Loucy (cell line): Measurements from ENCODE around the gene NKAIN2.

ENCODE experiments used
- H2AFZ ChIP-seq: fragments of 200-600 bp; sonication (generic); 2 replicates; pipeline ENCODE4 v1.6.0; 2016; ENCODE audit warnings: antibody characterized with exemption, mild to moderate bottlenecking, low read length, moderate library complexity
- H3F3A ChIP-seq: fragments of 200-600 bp; 2 replicates; pipeline ENCODE4 v1.6.0; 2016; ENCODE audit warnings: antibody characterized with exemption, low read depth, mild to moderate bottlenecking
- H3K27me3 ChIP-seq: fragments of 200-600 bp; sonication (generic); 2 replicates; pipeline ENCODE4 v1.6.1; 2014; ENCODE audit warnings: low read length, mild to moderate bottlenecking; ENCODE audit not compliant: insufficient read depth, poor library complexity, severe bottlenecking
- H3K36me3 ChIP-seq: fragments of 200-600 bp; sonication (generic); 2 replicates; pipeline ENCODE4 v1.6.1; 2016; ENCODE audit warnings: low read length; ENCODE audit not compliant: insufficient read depth
- H3K4me1 ChIP-seq: fragments of 200-600 bp; sonication (generic); 2 replicates; pipeline ENCODE4 v1.5.1; 2014; ENCODE audit warnings: low read length, mild to moderate bottlenecking; ENCODE audit not compliant: insufficient read depth, poor library complexity, severe bottlenecking
- H3K4me2 ChIP-seq: fragments of 200-600 bp; sonication (generic); 2 replicates; pipeline ENCODE4 v1.6.0; 2014; ENCODE audit warnings: antibody characterized with exemption, low read length, low read depth, mild to moderate bottlenecking; ENCODE audit not compliant: poor library complexity, severe bottlenecking
- H3K4me3 ChIP-seq: fragments of 200-600 bp; sonication (generic); 2 replicates; pipeline ENCODE4 v1.5.1; 2014; ENCODE audit warnings: low read length, mild to moderate bottlenecking, mixed read lengths; ENCODE audit not compliant: poor library complexity, severe bottlenecking
- H3K79me2 ChIP-seq: fragments of 200-600 bp; sonication (generic); 2 replicates; pipeline ENCODE4 v1.6.1; 2014; ENCODE audit warnings: low read length; ENCODE audit not compliant: insufficient read depth
- H3K9ac ChIP-seq: fragments of 200-600 bp; sonication (generic); 2 replicates; pipeline ENCODE4 v1.6.0; 2014; ENCODE audit warnings: mild to moderate bottlenecking, low read depth, low read length, moderate library complexity; ENCODE audit not compliant: poor library complexity, severe bottlenecking
- H3K9me2 ChIP-seq: fragments of 200-600 bp; sonication (generic); replicated peaks from 2 replicates; pipeline ENCODE4 v1.6.1; 2016; ENCODE audit warnings: low read depth, low read length, mixed read lengths
- H3K9me3 ChIP-seq: fragments of 200-600 bp; sonication (generic); 2 replicates; pipeline ENCODE4 v1.6.1; 2014; ENCODE audit warnings: mild to moderate bottlenecking, antibody characterized with exemption, low read length, low read depth; ENCODE audit not compliant: insufficient read depth
- H4K20me1 ChIP-seq: fragments of 200-600 bp; sonication (generic); 2 replicates; pipeline ENCODE4 v1.6.0; 2014; ENCODE audit warnings: antibody characterized with exemption, low read length, mild to moderate bottlenecking; ENCODE audit not compliant: insufficient read depth, poor library complexity, severe bottlenecking
- EZH2phosphoT487 ChIP-seq: fragments of 200-600 bp; IDR thresholded peaks from 2 replicates; pipeline ENCODE4 v1.6.1; 2018; ENCODE audit warnings: antibody characterized with exemption, mild to moderate bottlenecking, moderate library complexity, borderline replicate concordance
- TF ChIP-seq, protein P1 (sequence below): fragments of 200-600 bp; sonication (generic); conservative IDR thresholded peaks from 2 replicates; pipeline ENCODE4 v1.5.1; 2014; ENCODE audit warnings: mild to moderate bottlenecking, antibody characterized with exemption, low read length

NKAIN2 gene

DNA sequence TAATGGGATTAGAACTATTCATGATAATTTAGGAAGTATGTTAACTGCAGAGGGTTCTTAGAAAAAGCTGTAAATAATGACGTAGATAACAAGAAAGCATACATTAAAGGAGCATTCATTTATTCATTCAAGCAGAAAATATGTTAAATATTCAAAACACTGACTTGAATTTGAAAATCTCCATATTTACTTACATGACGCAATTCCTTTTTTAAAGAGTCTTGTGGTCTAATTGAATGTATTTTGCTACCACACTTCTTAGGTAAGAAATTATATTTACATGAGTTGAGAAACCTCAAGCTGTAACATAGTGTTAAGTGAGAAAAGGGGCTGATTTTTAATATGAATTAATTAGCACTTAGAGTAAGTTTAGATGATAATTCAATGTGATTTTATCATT, 38.9 kb upstream of the NKAIN2 start:
- Histone ChIP-seq H2AFZ (no peak overlapping the region), H3F3A (no peaks in the 10 kb centered on the region), H3K9ac (no peak overlapping the region), H3K4me3 (no peak overlapping the region), H3K27me3 (no peaks in the 10 kb centered on the region), H3K4me2 (no peak overlapping the region), H3K9me2 (no peaks in the 10 kb centered on the region), H3K79me2 (no peaks in the 10 kb centered on the region), H3K9me3 (no peaks in the 10 kb centered on the region), H3K36me3 (no peaks in the 10 kb centered on the region), H3K4me1 (no peaks in the 10 kb centered on the region), H4K20me1 (no peaks in the 10 kb centered on the region)
- TF ChIP-seq, protein P1, sequence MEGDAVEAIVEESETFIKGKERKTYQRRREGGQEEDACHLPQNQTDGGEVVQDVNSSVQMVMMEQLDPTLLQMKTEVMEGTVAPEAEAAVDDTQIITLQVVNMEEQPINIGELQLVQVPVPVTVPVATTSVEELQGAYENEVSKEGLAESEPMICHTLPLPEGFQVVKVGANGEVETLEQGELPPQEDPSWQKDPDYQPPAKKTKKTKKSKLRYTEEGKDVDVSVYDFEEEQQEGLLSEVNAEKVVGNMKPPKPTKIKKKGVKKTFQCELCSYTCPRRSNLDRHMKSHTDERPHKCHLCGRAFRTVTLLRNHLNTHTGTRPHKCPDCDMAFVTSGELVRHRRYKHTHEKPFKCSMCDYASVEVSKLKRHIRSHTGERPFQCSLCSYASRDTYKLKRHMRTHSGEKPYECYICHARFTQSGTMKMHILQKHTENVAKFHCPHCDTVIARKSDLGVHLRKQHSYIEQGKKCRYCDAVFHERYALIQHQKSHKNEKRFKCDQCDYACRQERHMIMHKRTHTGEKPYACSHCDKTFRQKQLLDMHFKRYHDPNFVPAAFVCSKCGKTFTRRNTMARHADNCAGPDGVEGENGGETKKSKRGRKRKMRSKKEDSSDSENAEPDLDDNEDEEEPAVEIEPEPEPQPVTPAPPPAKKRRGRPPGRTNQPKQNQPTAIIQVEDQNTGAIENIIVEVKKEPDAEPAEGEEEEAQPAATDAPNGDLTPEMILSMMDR = no peak
- TF ChIP-seq EZH2phosphoT487 = no peak

GRCh38 chr6:123768921-123769320, 34.7 kb upstream of the NKAIN2 start:
- Histone ChIP-seq H3K4me1 (no peaks in the 10 kb centered on the region), H4K20me1 (no peaks in the 10 kb centered on the region), H3K79me2 (no peaks in the 10 kb centered on the region), H3K9ac (no peak overlapping the region), H2AFZ (no peak overlapping the region), H3K4me2 (no peak overlapping the region), H3K9me2 (no peaks in the 10 kb centered on the region), H3K4me3 (no peak overlapping the region), H3F3A (no peaks in the 10 kb centered on the region), H3K36me3 (no peaks in the 10 kb centered on the region), H3K9me3 (no peaks in the 10 kb centered on the region), H3K27me3 (no peaks in the 10 kb centered on the region)
- TF ChIP-seq EZH2phosphoT487 = no peak
- TF ChIP-seq, protein P1 = no peak

GRCh38 chr6:123769431-123769830, 34.2 kb upstream of the NKAIN2 start:
- no peaks in the 10 kb centered on the region for H3K4me1 ChIP-seq
- no peaks in the 10 kb centered on the region for H3K9me3 ChIP-seq
- H3K4me3 ChIP-seq = no peak overlapping the region
- H4K20me1 ChIP-seq = no peaks in the 10 kb centered on the region
- TF ChIP-seq, protein P1 = no peak
- TF ChIP-seq EZH2phosphoT487 = no peak
- no peak overlapping the region for H3K9ac ChIP-seq
- H3K9me2 ChIP-seq = no peaks in the 10 kb centered on the region
- H3K79me2 ChIP-seq = no peaks in the 10 kb centered on the region
- H2AFZ ChIP-seq = no peak overlapping the region
- no peaks in the 10 kb centered on the region for H3K36me3 ChIP-seq
- no peaks in the 10 kb centered on the region for H3K27me3 ChIP-seq
- no peaks in the 10 kb centered on the region for H3F3A ChIP-seq
- H3K4me2 ChIP-seq = no peak overlapping the region
